ENCODE data around the gene RTL3.
A peak's percentile ranks its signal among the peaks of the same experiment; 100 is the strongest.
"Not testable (repeated sequence)": the region's sequence is repeated elsewhere in the genome, so short reads cannot be mapped to it uniquely, and the experiment has no call there.

RTL3 gene, protein sequence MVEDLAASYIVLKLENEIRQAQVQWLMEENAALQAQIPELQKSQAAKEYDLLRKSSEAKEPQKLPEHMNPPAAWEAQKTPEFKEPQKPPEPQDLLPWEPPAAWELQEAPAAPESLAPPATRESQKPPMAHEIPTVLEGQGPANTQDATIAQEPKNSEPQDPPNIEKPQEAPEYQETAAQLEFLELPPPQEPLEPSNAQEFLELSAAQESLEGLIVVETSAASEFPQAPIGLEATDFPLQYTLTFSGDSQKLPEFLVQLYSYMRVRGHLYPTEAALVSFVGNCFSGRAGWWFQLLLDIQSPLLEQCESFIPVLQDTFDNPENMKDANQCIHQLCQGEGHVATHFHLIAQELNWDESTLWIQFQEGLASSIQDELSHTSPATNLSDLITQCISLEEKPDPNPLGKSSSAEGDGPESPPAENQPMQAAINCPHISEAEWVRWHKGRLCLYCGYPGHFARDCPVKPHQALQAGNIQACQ

DNA sequence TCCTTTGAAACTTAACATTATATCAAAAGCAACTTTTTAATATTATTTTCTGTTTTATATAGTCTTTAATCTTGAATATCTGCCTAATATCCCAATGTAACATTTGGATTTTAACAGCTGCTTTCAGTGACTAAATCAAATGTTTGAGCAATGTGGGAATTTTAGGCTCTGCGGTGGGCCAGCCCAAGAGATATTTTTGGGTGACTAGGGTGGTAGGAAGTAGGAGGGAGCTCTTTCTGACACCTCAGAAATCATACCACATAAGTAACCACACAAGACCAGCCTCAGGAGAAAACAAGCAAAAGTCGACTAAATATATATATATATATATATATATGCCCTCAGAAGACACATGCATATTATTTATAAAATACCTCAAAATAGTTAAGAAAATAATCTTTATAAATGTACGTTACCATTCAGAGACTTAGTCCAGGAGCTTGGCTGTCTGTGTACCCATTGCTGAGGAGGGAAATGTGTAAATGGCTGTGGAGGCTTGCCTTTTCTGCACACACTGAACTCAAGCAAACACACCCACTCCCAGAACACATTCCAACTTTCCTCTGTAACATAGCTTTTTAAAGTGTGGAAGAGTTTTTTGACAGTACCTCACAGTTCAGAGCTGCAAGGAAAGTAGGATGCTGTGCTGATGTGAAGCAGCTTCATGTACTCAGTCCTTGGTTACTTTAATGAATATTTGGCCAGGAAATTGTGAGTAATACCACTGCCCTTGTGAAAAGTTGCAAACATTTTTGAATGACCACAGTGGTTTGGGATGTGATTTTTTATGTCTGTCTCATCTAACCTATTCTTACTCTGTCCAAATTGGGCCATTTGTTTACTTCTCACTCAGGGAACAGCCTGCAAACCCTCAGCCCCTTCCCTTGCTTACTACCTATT, at the start of gene RTL3:
Gene RTL3, minus strand, starts transcription at position 484 of the 900 bp plus-strand sequence. CDS start 908 bp downstream, outside the sequence.
- DNase-seq = no peak

DNA sequence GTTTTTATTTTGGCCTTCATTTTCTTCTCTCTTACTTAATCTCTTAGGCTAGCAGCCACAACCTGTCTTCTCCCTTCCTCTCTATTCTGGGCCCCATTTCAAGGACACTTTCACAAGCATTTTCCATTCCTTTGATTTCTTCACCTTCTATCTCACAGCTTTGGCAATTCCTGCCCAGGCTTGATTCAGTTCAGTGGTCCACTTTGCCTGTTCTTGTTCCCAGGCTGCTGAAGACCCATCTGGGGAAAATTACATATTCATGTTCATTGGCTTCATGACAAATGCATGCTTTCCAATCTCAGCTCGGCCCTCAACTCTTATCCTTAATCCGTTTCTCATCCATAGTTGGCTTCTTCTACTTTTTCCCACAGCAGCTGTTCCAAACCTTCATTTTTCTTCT, 49.7 kb upstream of the RTL3 start:
- no peak for DNase-seq

DNA sequence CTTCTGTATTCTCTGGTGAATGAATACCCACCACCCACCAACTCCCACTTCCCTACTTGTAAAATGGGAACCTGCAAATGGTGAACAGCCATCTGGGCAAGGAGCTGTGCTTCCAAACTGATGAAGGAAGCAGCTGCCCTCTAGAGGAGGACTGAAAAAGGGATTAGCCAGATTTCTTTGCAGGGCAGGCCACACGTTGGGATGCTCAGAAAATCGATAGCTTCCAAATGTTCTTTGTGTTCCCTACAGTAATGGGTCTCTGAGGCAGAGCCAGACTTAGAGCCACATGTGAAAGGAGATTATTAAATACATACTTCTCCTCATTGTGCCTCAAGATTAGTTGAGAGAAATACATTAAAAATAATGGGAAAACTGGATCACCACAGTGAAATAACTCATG, 49.1 kb upstream of the RTL3 start:
- peak; percentile 10 to 35 for DNase-seq

DNA sequence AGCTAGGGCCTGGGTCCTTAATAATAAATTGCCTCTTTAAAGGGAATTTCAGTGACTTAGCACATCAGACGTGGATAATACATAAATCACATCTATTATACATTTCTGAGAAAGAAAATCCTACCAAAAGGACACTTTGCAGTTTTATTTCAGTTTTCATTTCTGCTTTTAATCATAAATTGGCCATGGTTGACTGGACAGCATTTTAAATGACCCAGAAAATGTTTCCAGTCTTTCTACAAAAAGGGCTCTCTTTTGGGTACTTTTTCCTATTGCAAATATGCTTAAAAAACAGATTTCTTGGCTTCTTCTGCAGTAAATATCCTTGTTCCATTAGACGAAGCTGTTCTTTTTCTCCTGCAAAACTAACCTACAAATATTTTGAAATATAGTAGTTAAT, 46.9 kb upstream of the RTL3 start:
- no peak for DNase-seq

DNA sequence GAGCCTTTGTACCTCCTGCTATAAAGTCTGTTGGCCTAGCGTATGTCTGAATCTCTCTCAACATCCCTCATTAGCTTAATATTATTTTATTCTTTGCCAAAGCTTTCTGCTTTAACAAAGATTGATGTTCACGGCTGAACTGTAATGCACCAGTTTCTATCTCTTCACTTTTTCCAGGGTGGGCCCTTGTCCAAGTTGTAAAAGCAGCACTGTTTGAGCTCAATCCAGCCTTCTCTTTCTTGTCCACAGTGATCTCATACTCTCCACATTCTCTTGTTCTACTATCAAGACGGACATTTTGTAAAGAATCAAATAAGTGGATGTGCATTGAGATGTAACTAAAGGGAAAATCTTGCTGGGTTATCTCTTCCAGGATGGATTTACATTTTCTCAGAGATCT, 34.4 kb upstream of the RTL3 start:
- DNase-seq = no peak

DNA sequence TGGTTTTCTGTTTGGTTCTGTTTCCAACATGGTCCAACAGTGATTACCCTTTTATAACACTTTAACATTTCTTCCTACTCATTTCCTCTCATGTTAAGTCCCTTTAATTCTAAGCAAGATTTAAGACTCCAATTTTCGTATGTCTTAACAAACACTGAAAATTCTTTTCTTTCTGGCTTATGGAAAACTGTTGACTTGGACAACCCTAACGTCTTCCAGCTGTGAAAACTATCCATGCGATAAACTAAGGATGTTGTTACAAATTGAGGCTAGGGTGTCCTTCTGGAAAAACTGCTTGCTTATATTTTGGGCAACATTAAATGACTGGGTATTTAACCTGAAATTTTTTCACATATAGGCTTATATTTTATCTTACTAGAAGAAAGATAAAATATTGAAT, 33.9 kb upstream of the RTL3 start:
- DNase-seq = no peak

DNA sequence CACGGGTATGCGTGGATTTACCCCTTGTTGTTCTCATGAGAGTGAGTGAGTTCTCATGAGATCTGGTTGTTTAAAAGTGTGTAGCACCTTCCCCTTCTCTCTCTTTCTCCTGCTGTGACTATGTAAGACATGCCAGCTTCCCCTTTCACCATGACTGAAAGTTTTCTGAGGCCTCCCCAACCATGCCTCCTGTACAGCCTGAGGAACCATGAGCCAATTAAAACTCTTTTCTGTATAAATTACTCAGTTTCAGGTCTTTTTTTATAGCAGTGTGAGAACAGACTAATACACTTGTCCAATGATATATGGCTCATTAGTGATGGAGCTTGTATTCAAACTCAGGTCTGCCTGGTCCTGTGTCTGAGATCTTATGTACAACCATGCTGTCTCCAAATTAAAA, 28.5 kb upstream of the RTL3 start:
- peak; percentile 6 to 18 for DNase-seq

DNA sequence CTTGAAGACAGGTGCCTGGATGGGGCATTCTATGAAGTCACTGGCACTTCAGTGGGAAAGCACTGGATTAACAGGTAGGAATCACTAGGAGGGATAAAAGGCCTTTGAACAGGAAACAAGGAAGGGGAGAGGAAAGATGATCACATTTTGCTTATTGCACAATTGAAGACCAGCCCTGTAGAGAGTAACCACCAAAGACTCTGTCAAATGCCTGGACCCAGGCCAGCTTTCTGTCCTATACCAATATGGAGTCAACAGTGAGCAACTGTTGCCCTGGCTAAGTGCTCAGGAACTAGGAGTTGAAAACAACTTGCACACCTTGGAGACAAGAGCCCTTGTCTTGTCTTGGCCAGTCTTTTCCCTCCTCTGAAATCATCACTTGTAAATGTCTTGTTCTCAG, 14.1 kb upstream of the RTL3 start:
- DNase-seq = peak in 1 of 2 experiments; percentile 24

DNA sequence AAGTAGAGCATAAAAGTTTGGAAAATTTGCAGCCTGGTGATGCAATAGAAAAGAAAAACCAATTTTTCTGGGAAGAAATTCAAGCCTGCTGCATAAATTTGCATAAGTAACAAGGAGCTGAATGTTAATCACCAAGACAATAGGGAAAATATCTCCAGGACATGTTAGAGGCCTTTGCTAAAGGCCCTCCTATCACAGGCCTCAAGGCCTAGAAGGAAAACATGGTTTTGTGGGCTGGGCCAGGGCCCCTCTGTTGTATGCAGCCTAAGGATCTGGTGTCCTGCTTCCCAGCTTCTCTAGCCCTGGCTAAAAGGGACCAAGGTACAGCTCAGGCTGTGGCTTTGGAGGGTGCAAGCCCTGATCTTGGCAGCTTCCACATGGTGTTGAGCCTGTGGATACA, 6.2 kb upstream of the RTL3 start:
- DNase-seq = no peak

DNA sequence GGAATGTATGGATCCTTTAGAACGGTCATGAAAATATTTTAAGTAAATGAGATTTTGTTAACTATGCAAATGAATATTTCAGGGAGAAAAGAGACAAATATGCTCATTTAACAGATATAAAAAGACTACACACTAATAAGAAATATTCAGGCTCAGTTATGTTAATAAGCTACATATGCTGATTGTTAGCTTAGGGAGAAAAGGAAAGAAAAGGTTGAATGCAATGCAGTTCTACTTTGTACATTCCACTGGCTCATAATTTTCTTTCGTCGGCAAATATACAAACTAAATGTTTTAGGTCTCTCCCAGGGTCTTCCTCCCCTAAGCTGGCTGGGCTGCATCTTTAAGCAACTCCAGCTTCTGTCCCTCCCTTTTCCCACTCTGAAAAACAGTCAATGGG, 2.7 kb upstream of the RTL3 start:
- no peak for DNase-seq

DNA sequence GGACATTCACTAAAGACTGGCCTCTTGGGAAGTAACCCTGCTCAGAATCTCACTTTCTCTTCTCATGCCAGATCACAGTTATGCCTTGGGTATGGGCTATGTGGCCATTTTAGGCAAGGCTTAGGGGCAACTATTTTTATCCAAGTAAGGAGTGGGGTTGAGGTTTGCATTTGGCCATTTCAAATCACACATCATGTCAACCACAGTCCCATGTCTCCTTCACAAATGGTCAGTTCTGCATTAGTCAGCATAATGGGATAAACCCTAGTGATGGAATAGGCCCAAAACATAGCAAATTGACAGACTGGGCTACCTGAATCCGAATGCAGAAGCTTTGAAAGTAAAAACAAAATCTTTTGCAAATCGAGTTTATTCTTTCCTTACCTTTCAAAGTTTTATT, 827 bp upstream of the RTL3 start:
- no peak for DNase-seq

DNA sequence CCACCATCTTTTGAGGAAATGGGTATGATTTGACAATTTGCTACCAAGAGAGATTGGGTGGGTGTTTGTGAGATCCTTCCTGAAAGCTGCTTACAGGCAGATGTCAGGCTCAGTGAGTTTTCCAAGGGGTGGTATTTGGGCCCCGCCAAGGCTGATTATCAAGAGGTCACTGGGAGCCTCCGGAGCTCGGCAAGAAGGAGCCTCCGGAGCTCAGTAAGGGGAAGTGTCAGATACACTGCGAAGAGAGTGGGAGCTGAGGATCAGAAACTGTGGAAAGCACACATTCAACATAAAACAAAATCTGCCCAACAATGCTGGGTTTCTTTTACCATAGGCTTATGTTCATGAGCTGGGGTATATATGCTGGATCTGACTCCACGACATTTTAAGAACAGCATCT, 714 bp downstream of the RTL3 start:
- no peak for DNase-seq

DNA sequence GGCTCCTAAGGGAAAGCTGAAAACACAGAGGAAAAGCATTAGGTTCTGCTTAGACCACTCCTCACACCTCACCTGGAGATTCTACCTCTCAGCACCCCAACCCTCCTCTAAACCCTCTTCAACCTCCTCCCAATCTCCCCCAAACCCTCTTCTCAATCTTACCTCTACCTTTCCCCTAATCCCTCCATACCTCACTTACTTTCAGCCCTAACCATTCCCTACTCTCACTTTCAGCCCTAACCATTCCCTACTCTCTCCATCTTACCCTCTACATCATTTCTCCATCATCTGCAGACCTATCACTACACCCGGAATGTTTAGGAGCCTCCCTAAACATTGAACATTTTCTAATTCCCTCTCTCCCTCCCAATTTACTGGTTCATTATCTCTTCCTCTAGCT, 3.5 kb downstream of the RTL3 start:
- DNase-seq = no peak

DNA sequence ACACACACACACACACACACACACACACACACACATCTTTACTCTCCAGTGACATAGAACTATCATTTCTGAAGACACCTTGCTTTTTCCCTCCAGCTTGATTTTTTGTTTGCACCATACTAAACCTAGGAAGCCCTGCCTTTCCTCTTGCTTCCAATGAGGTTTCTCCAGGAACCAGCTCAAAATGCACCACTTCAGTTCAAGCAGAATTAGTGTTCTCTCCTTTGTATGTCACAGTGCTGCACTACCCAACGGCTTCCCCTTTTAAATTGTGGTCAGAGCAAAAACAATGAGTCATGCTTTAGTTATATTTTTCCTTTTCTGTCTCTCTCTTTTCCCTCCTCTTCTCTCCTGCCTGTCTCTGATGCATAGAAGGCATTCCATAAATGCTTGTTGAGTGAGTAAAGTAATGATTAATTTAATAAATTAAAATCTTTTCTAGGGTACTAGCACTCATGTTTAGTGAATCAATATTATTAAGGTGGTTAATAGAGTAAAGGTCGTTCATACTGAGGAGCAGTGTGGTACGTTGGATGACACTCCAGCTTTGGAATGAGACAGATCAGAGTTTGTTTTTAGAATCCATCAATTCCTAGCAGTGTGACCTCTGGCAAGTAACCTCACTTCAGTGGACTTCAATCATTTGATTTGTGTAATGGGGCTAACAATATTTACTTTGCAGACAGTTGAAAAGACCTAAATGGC, 5.9 kb downstream of the RTL3 start:
- DNase-seq = peak; percentile 74 to 75

DNA sequence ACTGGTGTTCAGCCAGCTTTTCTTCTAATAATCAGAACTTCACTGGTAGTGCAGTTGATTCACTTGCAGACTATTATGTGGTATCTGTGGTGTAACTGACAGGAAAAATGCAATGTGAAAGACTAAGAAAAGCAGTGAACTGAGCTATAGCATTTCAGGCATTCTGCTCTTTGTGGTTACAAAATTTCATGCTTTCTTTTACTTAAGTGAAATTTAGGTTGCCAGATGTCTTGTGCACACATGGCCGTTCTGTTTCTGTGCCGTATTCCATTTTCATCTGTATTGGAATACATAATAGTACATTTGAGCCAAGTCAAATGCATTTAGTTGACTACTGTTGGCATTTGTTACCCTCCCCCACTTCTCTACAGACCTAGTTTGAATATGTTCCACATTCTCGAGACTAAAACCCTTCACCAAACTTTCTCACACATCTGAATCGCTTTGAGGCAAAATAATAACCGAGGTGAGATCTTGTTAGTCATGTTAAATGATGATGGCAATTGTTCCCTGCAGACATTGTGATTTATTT, 8.2 kb downstream of the RTL3 start:
- DNase-seq = peak; percentile 64 to 73

DNA sequence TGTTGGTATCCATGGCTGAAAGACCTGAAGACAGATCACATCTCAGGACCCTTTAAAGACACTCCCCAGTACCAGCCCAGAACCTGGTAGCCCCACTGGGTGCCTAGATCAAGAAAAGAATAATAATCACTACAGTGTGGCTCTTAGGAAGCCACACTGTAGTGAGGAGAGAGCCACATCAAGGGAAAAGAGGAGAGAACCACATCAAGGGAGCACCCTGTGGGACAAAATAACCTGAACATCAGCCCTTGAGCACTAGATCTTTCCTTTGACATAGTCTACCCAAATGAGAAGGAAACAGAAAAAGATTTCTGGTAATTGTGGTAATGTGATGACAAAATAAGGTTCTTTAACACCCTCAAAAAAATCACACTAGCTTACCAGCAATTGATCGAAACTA, 15.3 kb downstream of the RTL3 start:
- DNase-seq = no peak

DNA sequence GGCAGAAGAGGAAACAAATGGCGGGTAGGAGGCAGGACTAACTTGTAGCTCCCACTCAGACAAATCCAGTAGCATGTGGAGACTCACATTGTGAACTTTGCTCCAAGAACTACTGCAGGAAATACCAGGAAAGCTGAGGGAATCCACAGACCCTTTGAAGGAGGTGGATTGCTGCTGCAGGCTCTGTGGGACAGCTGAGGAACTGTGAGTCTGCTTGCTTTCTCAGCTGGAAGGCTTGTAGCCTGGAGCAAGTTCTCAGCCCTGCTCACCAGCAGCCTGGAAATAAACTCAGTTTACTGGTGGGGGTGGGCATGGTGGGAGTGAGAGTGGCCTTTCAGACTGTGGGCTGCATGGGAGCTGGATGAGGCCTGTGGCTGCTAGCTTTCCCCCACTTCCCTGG, 16.0 kb downstream of the RTL3 start:
- DNase-seq = no peak

DNA sequence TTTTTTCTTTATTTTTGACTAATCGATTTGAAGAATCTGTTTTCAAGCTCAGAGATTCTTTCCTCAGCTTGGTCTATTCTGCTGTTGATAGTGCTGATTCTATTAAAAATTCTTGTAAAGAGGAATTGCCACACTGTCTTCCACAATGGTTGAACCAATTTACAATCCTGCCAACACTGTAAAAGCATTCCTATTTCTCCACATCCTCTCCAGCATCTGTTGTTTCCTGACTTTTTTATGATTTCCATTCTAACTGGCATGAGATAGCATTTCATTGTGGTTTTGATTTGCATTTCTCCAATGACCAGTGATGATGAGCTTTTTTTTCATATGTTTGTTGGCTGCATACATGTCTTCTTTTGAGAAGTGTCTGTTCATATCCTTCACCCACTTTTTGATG, 23.0 kb downstream of the RTL3 start:
- not testable (repeated sequence) for DNase-seq

DNA sequence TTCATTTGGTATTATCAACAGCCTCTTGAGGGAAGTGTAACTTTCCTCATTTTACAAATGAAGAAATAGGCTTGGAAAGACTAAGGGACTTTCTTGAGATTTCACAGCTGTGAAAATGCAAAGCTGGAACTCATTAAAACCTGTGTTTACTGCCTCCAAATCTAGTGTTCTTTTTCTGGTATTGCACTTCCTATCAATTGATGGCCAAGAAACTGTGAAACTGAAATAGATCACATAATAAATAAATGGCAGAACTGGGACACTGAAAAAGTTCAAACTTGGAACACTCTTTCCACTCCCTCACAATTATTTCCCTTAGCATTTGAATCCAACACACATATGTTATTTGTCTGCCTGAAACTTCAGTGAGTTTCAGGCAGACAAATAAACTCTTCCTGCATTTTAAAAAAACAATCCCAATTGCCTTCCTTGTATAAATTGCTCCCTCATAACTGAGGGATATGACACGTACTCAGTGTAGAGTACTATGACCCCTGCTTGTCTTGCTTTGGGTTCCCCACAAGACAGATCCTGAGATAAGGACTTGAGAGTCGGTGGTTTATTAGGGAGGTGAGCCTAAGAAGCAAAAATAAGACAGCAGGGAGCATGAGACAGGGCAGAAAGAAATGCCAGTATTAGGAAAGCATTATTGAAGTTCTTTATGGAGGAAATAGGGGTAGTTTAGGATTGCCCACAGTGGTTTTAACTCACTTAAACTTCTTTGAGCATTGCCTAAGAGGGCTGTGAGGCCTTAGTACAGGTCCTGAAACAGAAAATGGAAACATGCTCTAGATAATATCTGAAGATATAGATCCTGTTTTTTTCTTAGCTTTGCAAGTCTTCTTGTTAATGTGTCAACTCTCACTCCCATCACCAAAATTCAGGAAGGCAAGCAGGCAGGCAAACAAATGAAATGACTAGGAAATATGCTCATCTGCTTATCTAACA, 33.9 kb downstream of the RTL3 start:
- peak in 1 of 2 experiments; percentile 26 for DNase-seq

DNA sequence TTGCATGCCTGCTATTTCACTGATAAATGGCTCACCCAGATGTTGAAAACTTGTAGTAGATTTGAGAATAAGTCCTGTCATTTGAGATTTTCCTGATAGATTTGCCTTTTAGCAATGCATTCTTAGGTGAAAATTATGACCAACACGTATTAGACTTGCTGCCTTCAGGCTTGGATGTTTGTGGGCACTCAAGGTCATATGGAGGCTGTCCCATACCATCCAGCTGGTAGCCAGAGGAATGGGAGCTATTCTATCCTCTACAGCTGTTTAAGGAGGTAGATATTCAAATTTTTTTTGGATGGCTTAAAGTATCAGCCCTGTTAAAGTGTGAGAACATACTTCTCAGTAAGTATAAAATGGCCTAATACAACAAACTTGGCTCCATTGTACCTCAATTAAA, 34.7 kb downstream of the RTL3 start:
- DNase-seq = no peak

DNA sequence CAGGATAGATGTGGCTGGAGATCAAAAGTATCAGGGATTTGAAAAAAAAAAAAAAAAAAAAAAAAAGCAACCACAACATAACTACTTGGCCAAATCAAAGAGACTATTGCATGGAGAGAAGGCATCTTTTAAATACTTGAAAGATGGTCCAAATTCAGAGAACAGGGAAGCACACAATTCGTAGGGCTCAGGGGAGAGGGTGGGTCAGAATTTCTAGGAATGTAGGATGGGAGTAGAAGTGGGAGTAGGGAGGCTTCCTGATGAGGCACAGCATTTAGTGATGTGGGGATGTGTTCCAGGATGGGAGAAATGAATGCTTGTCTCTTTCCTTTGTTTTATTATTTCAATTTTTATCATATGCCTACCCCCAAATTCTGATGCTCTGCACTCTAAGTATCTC, 36.3 kb downstream of the RTL3 start:
- DNase-seq = no peak

DNA sequence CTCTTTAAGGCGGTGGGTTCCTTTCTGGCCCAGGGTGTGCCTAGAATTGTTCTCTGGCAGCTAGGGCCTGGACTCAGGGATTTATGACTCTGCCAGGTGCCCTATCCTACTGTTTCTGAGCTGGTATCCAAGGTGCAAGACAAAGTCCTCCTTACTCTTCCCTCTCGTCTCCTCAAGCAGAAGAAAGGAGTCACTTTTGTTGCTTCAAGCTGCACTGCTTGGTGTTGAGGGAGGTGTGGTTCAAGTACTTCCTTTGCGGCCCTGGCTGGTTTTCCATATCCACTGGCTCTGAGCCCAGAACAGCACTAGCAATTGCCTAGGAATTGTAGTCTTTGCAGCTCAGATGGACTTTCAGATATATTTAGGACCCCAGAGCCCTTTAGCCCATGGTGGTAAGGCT, 39.3 kb downstream of the RTL3 start:
- DNase-seq = no peak

Data from AML-193 (cell line).